GM21528 (cell line): Measurements from ENCODE around the gene COA5.

ENCODE experiments used
- ATAC-seq: cut with Tn5 transposase; IDR thresholded peaks from one replicate; pipeline ENCODE4 v1.9.1; 2021; ENCODE audit warnings: mild to moderate bottlenecking, moderate library complexity; ENCODE audit not compliant: unreplicated experiment, low FRiP score

Gene COA5, protein sequence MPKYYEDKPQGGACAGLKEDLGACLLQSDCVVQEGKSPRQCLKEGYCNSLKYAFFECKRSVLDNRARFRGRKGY

DNA sequence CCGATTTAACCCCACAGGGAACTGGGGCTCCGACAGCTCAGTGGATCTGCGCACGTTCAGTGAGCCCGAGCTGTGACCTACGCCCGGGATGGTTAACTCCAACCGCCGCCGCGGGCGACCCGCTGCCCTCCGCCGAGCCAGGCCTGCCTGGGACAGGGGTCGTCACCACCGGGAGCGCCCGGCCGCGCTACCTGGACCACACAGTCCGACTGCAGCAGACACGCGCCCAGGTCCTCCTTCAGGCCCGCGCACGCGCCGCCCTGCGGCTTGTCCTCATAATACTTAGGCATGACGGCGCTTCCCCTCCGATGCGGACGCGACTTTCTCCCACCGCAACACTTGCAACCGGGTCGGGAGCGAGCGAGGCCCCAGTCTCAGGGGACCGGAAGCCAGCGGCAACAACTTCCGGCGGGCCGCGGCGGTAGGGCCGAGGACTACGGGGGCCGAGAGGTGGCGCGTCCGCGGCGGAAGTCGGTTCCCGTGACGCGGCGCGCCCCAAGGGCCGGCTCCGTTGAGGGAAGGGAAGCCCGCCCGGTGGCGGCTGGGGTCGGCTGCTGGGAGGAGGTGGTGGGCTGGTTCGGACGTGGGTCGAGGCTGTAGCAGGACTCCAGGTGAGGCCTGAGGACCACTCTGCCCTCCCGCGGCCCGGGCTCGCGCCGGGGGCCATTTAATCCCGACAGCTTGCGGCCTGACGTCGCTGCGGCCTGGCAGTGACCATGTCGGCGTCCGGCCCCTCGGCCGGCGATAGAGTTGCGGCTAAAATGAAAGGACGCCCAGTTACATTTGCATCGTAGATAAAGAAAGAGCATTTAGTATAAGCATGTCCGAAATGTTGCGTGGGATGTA lies at the start of gene COA5, which contains the start of gene UNC50:
COA5 (minus strand) TSS at position 397 of the 846 bp plus-strand sequence; CDS start at position 290, 107 bp downstream.
UNC50 (plus strand) TSS at position 474 of the 846 bp plus-strand sequence. CDS start 1,171 bp downstream, outside the sequence.
- peak; percentile 82 for ATAC-seq

DNA sequence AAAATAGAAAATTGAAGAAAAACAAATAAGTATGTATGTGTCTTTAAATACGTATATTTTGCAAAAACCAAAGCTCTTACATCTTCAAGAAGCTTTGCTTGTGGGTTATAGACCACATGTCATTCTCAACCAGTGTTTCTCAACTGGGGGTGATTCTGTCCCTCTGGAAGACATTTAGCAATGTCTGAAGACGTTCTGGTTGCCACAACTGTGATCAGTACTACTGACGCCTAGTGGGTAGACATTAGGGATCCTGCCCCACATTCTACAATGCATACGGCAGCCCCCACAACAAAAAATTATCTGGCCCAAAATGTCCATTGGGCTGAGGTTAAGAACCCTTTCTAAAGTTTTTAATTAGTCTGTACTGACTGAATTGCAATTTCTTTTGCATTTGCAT lies 48.5 kb upstream of the COA5 start:
- no peak for ATAC-seq

DNA sequence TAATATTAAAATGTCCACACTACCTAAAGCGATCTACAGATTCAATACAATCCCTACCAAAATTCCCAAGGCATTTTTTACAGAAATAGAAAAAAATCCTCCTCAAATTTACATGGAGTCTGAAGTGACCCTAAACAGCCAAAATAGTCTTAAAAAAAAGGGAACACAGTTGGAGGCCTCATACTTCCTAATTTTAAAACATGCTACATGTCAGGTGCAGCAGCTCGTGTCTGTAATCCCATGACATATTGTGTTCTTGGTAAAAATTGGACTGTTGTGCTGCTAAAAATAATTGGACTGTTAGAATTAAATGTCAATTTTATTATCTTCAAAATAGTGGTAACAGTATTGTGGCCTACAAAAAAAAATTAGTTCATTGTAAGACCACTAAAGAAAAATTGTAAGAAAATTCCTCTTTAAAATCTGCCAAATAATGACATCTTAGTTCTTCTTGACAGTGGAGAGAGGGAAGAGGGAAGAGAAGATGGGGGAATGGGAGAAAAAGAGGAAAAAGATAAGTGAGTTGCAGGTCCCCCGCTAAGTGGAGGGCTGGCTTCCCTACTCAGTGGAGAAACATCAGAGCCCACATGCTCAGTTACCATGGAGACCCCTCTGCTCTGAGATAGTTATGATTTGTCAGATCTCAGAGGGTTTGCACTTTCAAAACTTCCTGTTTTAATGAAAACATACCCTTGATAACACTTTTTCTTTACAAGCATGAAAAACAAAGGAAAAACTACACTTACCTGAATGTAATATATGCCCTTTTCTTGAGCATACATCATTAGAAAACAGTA lies 46.6 kb upstream of the COA5 start:
- no peak for ATAC-seq

DNA sequence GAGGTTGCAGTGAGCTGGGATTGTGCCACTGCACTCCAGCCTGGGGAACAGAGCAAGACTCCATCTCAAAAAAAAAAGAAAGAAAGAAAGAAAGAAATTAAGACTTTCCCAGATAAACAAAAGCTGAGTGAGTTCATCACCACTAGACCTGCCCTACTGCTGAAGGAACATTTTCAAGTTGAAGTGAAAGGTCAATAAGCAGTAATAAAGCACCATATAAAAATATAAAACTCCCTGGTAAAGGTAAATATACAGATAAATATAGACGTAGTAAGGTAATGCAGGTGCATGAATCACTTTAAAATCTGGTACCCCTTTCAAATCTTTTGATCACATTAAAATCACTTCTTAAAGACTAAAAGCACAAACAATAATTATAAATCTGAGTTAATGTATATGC lies 42.7 kb upstream of the COA5 start:
- no peak for ATAC-seq

DNA sequence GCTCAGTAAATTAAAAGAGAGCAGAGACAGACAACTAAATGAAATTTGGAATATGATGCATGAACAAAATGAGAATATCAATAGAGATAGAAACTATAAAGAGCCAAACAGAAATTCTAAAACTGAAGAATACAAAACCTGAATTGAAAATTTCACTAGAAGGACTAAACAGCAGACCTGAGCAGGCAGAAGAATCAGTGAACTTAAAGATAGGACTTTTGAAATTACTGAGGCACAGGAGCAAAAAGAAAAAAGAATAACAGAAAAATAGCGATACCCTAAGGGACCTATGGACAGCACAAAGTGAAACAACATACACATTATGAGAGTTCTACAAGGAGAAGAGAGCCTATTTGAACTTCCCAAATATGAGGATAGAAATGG lies 41.7 kb upstream of the COA5 start:
- ATAC-seq, result no peak

DNA sequence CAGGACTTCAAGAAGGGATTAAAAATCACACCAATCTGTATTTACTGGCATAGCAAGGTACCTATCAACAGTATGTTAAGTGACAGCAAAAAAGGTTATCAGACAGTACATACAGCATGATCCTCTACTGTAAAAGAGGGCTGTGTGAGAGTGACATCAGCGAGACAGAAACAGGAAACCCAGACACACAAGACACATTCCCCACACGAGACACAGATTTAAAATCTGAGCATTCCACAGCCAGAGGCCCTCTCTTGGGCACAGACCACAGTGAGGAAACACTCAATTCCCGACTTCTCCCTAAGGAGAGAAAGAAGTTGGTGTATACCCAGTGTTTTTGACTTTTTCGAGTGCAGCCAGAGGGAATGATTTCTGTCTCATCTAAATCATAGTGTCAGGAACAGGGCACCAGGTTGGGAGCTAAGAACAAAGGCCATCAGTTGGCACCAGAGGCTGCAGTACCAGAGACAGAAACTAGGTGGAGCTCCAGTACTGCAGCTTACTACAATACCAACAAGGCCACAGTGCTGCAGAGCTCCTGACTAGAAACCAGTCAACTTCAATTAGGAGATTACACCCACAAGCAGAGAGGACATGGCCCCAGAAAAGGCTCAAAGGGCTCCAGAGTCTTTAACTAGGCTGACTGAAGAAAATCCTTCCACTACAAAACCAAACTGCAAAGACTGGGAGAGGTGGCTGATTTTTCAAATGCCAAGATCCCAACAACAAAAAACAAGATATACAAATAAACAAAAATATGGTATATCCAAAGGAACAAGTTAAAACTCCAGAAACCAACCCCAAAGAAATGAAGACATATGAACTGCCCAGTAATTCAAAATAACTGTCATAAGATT lies 41.1 kb upstream of the COA5 start:
- ATAC-seq, result peak; percentile 66

DNA sequence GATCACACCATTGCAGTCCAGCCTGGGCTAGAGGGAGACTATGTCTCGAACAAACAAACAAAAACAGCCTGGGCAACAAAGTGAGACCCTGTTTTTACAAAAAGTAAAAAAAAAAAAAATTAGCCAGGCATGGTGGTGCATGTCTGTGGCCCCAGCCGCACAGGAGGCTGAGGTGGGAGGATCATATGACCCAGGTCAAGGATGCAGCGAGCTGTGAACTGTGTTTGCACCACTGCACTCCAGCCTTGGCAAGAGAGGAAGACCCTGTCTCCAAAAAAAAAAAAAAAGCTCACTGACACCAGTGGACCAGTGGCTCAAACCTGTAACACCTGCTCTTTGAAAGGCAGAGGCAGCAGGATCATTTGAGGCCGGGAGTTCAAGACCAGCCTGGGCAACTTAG lies 40.1 kb upstream of the COA5 start:
- ATAC-seq, result no peak

DNA sequence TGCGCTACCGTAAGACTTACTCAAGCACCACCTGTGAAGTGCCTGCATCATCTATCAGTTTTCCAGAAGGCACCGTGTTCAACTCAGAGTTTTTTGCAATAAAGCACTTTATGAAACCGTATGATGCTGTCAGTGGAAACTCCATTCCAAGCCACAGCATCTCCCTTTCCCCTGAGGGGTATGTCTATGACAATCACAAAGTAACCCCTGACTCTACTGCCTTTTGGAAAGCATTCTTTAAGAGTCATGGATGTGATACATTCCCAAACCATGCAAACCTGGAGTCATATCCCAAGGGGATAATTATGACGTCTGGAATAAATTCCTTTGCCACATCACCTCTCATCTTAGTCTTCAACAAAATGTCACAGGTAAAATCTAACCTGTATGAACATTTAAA lies 39.3 kb upstream of the COA5 start:
- ATAC-seq, result no peak

DNA sequence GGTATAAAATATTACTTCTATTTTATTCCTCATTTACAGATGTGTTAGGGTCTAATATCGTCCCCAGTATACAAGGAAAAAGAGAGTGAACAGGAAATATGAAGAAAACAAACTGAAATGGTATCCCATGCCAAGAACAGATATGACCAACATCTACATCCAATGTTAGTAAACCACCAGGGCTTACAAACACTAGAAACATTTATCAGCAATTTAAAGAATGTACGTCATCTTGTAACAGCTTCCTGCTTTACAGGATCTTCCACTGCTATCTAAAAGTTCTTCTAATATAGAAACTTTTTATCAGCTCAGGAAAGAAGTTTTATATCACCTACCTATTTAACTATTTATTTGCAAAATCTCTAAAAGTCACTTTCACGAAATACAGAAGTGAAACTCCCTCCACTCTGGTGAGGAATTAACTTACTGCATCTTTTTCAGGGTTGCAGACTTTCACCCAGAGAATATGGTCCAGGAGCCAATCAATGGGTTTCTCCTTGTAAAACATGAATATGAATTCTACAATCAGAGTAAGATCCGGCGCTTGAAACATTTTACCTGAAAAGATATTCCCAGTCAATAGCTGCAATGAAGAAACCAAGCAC lies 35.3 kb upstream of the COA5 start:
- no peak for ATAC-seq

DNA sequence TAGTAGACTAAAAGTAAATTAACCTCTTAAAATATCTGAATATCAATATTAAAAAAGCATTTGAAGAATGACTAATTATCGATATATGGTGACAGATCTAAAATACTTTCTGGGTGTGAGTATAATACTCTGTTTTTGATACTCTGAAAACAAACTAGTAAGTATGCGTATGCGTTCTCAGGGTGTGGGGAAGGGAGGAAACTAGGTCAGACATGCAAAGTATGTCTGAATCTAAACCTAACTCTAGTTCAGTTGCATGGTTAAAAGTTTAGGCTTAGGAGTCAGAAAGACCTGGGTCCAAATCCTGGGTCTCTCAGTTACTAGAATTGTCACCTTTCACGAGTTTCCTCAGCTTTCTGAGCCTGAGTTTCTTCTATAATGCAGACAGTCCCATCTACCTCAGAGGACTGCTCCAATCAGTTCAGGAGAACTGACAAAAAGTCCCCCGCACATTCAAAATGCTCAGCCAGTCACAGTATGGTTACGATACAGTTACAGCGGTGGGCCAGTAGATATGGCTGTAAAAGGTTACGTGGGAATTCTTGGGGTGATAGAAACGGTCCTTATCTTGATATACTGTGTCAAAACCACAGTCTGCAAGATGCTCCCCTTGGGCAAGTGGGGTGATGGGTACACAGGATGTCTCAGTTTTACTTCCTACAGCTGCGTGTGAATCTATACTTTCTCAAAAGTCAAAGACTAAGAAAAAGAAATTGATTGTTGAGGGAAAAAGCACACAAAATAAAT lies 29.3 kb upstream of the COA5 start:
- peak; percentile 89 for ATAC-seq

DNA sequence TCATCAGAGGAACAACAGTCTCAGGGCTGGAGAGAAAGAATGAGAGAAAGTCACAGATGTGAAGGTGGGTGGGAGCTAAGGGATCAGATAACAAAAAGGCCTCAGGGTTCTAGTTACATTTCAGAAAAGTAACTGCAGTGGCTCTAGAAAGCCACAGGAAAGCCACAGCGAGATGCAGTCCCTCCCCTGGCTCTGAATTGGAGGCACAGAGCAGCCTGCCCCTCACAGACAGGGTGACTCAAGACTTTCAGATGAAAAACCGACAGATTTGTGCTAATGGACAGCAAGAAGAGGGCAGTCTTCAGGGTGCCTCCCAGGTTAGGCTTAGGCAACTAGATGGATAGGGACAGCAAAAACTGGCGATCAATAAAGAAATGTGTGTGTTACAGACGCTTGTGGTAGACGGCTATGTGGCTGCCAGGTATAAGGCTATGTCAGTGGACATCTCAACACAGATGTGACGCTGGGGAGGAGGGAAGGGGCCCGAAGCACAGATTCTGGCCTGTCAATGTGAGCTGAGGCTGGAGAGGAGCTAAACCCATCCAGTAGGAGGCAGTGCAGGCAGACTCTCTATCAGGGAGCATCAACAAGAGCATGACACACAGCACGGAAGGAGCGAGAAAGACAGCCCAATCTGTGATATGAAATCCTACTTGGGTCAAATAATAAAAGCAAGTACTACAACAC lies 26.2 kb upstream of the COA5 start:
- ATAC-seq, result no peak

DNA sequence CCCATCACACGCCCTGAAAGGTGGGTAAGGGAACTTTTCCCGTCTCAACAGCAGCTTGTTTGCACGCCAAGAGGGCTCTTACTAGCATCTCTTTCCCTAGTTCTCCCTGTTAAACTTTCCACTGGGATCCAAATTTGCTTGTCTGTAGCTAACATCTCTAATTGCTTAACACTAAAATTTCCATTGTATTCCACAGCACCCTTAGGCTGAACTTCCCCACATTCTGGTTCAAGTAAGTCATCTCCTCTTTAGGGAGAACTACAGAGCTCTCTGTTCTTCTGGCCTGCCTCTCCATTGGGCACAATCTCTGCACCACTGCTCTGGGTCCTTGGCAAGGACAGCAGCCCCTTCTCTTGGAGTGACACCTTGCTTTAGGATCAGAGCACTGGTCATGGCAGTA lies 24.0 kb upstream of the COA5 start:
- ATAC-seq, result no peak

DNA sequence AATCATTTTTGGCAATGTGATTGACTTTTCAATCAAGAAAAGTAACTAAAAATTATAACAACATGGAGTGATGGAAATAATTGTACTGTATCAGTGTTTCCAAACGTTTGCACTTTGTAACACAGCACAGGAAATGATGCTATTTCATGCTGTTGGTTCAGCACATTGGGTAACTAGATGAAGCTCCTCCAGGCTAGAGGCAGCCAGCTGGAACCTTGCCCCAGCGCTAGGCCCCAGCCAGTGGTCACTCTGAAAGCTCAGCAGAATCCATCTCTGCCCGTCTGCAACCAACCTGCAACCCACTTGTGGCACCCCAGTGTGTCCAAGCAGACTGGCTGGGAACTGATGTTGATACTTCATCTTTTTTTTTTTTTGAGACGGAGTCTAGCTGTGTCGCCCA lies 15.3 kb upstream of the COA5 start:
- ATAC-seq, result no peak

DNA sequence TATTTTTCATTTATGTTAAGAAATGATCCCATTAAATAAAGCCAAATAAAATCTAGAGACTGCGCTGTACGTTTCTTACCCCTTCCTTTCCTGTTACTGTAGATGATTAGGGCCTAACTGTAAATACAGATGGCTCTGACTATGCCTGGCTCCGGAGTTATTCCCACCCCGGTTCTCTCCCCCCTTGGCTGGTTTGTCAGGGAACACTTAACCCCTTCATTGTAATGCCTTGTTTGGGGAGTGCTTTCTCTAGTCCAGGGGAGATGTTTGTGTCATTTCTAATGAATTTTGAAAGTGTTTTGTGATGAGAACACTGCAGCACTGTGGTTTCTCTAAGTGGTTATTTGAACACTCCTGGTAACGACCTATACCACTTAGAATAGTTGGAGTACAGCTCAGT lies 8.8 kb upstream of the COA5 start:
- ATAC-seq, result no peak

DNA sequence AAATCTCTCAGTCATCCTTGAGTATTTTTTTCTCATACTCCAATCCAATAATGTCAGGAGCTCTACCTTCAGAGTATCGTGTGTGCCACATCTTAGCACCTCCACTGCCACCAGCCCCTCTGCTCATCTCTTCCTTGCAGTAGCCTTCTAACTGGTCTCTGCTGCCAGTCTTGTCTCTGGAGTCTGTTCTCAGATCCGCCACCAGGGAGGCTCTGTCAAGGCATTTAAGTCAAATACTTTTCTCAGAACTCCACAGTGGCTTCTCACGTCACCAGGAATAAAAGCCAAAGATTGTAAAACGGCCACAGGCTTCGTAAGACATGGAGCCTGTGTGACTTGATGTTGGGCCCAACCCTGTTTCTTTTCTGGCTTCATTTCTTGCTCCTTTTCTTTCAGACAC lies 7.2 kb upstream of the COA5 start:
- ATAC-seq, result no peak

DNA sequence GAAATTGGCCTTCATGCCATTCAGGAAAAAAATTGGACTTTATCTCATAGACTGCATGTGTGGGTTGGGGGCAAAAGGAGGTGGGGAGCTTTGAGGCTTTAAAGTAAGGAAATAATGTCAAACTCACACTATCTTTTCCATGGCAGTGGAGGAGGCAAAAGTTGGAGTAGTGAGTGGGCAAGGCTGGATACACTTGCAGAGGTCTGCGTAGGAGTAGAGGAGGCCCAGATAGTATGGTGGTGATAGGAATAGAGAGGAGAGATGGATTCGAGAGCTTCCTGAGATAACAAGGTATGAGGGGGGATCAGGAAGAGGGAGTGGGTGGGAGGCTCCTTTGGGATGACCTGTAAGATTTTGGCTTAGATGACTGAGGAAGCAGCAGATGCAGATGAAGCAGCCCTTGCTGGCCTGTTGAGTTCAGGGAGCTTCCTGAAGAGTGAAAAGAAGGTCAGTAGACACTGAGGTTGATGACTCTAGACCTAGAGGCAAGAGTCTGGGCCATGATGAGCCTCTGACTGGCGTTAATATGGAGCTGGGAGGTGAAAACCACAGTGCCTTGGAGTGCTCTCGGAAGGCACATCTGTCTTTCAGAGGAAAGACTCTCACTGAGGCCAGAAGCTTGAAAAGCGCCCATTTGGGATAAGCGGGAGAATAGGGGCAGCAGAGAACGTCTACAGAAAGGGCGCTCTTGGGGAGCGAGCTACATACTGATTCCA lies 5.9 kb upstream of the COA5 start:
- ATAC-seq, result no peak

DNA sequence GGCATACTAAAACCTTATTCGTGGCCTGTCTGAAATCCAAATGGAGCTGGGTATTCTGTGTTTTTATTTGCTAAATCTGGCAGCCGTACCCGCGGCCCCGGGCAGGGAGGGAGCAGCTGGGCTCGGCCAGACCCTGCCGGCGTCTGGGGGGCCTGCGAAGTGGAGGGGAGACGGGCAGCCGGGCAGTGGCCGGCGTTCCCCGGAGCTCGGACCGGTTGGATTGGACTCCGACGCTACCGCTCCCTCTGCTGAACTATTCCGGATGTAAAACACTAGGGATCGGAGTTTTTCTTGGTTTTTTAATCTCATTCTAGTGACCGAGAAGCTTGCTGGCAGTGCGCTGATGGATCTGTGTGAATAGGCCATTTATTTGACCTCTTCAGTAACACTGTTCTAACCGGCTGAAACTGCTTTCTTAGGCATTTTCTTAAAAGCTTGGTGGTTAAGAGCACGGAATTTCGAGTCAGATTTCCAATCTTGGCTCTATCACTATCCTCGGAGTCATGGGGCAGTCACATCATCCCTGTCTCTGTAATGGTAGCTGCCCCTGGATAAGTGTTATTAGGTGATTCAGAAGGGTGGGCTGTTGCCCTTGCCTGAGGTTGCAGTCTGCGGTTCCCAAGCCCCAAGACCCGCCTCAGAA lies 771 bp upstream of the COA5 start:
- ATAC-seq, result no peak

DNA sequence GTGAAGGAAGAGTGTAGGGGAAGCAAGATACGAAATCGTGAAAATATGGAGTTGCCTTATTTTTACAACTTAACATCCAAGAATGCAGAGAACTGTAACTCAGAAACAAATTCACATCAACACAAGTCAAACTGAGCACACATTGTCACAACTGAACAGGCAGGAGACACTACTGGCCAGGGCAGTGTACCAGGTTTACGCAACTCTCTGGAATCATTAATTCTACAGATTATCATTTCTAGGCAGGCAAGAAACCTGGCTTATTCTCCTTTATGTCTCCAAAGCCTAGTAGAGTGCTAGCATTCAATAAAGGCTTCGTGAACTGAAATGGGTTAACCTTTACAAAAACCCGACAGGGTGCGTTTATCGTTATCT lies 584 bp downstream of the COA5 start:
- peak; percentile 17 for ATAC-seq
